Measurements from ENCODE around the gene TMEM132C. TPM values are rescaled to one million over a fixed set of nuclear protein-coding genes. Genes with fewer than 3 reads are reported as not detected.

The TMEM132C gene
- total RNA-seq, 2 experiments from 2014 or later: not detected

- Mint-ChIP-seq H3K9me3 (peaks cover 2% of the 10 kb centered on the region), H3K27ac (no peak overlapping the region), H3K4me3 (no peak overlapping the region), H3K36me3 (ENCODE audit: low read depth) (no peaks in the 10 kb centered on the region), H3K4me1 (ENCODE audit: low read depth) (no peaks in the 10 kb centered on the region), H3K27me3 (ENCODE audit: low read depth) (no peaks in the 10 kb centered on the region)
- no peak for DNase-seq
- intact Hi-C loops (cut with micrococcal nuclease): no loop called here
- CTCF ChIA-PET: no interaction called here
Observed at GRCh38 chr12:128711486-128711885, 444.5 kb downstream of the TMEM132C start.

GRCh38 chr12:128712622-128713021 lies 445.7 kb downstream of the TMEM132C start:
- peaks cover 7% of the 10 kb centered on the region for H3K9me3 Mint-ChIP-seq
- intact Hi-C loops (cut with micrococcal nuclease): no loop called here
- no peaks in the 10 kb centered on the region for H3K36me3 Mint-ChIP-seq (ENCODE audit: low read depth)
- H3K27ac Mint-ChIP-seq: no peak overlapping the region
- no peak overlapping the region for H3K4me3 Mint-ChIP-seq
- H3K4me1 Mint-ChIP-seq (ENCODE audit: low read depth): no peaks in the 10 kb centered on the region
- no peaks in the 10 kb centered on the region for H3K27me3 Mint-ChIP-seq (ENCODE audit: low read depth)
- no peak for DNase-seq
- CTCF ChIA-PET: no interaction called here

GRCh38 chr12:128715485-128715884 lies 448.5 kb downstream of the TMEM132C start:
- no peaks in the 10 kb centered on the region for H3K27me3 Mint-ChIP-seq (ENCODE audit: low read depth)
- no peaks in the 10 kb centered on the region for H3K4me1 Mint-ChIP-seq (ENCODE audit: low read depth)
- intact Hi-C loops (cut with micrococcal nuclease): no loop called here
- H3K9me3 Mint-ChIP-seq: peaks cover 15% of the 10 kb centered on the region
- CTCF ChIA-PET: no interaction called here
- DNase-seq: no peak
- H3K4me3 Mint-ChIP-seq: no peak overlapping the region
- no peak overlapping the region for H3K27ac Mint-ChIP-seq
- H3K36me3 Mint-ChIP-seq (ENCODE audit: low read depth): no peaks in the 10 kb centered on the region

- no peak for DNase-seq
- H3K9me3 Mint-ChIP-seq: no peaks in the 10 kb centered on the region
- no peaks in the 10 kb centered on the region for H3K4me1 Mint-ChIP-seq (ENCODE audit: low read depth)
- CTCF ChIA-PET: interaction anchor here (0.6 kb wide), 1 partner anchor 81 kb away, joined by 7 read pairs; no protein-coding TSS in a partner anchor
- no peak overlapping the region for H3K27ac Mint-ChIP-seq
- no peaks in the 10 kb centered on the region for H3K36me3 Mint-ChIP-seq (ENCODE audit: low read depth)
- H3K4me3 Mint-ChIP-seq: no peak overlapping the region
- intact Hi-C loops (cut with micrococcal nuclease): no loop called here
- H3K27me3 Mint-ChIP-seq (ENCODE audit: low read depth): peaks cover 10% of the 10 kb centered on the region
Observed at GRCh38 chr12:128724468-128725046, 457.6 kb downstream of the TMEM132C start.

GRCh38 chr12:128726886-128727285 lies 459.9 kb downstream of the TMEM132C start:
- Mint-ChIP-seq H3K27me3 (ENCODE audit: low read depth) (peaks cover 14% of the 10 kb centered on the region), H3K9me3 (no peaks in the 10 kb centered on the region), H3K4me3 (no peak overlapping the region), H3K36me3 (ENCODE audit: low read depth) (no peaks in the 10 kb centered on the region), H3K27ac (no peak overlapping the region), H3K4me1 (ENCODE audit: low read depth) (no peaks in the 10 kb centered on the region)
- CTCF ChIA-PET: no interaction called here
- no peak for DNase-seq
- intact Hi-C loops (cut with micrococcal nuclease): no loop called here

GRCh38 chr12:128727461-128727860 lies 460.5 kb downstream of the TMEM132C start:
- CTCF ChIA-PET: no interaction called here
- H3K4me1 Mint-ChIP-seq (ENCODE audit: low read depth): no peaks in the 10 kb centered on the region
- H3K36me3 Mint-ChIP-seq (ENCODE audit: low read depth): no peaks in the 10 kb centered on the region
- no peaks in the 10 kb centered on the region for H3K9me3 Mint-ChIP-seq
- H3K27me3 Mint-ChIP-seq (ENCODE audit: low read depth): peaks cover 14% of the 10 kb centered on the region
- H3K27ac Mint-ChIP-seq: no peak overlapping the region
- intact Hi-C loops (cut with micrococcal nuclease): no loop called here
- no peak overlapping the region for H3K4me3 Mint-ChIP-seq
- no peak for DNase-seq

GRCh38 chr12:128727999-128728398 lies 461.0 kb downstream of the TMEM132C start:
- H3K27me3 Mint-ChIP-seq (ENCODE audit: low read depth): peaks cover 14% of the 10 kb centered on the region
- no peaks in the 10 kb centered on the region for H3K36me3 Mint-ChIP-seq (ENCODE audit: low read depth)
- H3K9me3 Mint-ChIP-seq: no peaks in the 10 kb centered on the region

GRCh38 chr12:128729628-128730121 lies 462.7 kb downstream of the TMEM132C start:
- H3K36me3 Mint-ChIP-seq (ENCODE audit: low read depth): no peaks in the 10 kb centered on the region
- H3K27ac Mint-ChIP-seq: no peak overlapping the region
- H3K4me3 Mint-ChIP-seq: no peak overlapping the region
- intact Hi-C loops (cut with micrococcal nuclease): no loop called here
- peaks cover 14% of the 10 kb centered on the region for H3K27me3 Mint-ChIP-seq (ENCODE audit: low read depth)
- no peaks in the 10 kb centered on the region for H3K9me3 Mint-ChIP-seq
- no peaks in the 10 kb centered on the region for H3K4me1 Mint-ChIP-seq (ENCODE audit: low read depth)
- DNase-seq: no peak
- CTCF ChIA-PET: no interaction called here

More at GRCh38 chr12:128727999-128728398, 461.0 kb downstream of the TMEM132C start:
- Mint-ChIP-seq H3K27ac (no peak overlapping the region), H3K4me3 (no peak overlapping the region), H3K4me1 (ENCODE audit: low read depth) (no peaks in the 10 kb centered on the region)
- CTCF ChIA-PET: no interaction called here
- no peak for DNase-seq
- intact Hi-C loops (cut with micrococcal nuclease): no loop called here

GRCh38 chr12:128734371-128734770 lies 467.4 kb downstream of the TMEM132C start:
- Mint-ChIP-seq H3K4me1 (ENCODE audit: low read depth) (no peaks in the 10 kb centered on the region), H3K36me3 (ENCODE audit: low read depth) (no peaks in the 10 kb centered on the region), H3K27ac (no peak overlapping the region), H3K4me3 (no peak overlapping the region), H3K27me3 (ENCODE audit: low read depth) (peaks cover 9% of the 10 kb centered on the region), H3K9me3 (peaks cover 5% of the 10 kb centered on the region)
- CTCF ChIA-PET: no interaction called here
- intact Hi-C loops (cut with micrococcal nuclease): no loop called here
- no peak for DNase-seq

- Mint-ChIP-seq H3K4me3 (no peak overlapping the region), H3K4me1 (ENCODE audit: low read depth) (no peaks in the 10 kb centered on the region), H3K27ac (no peak overlapping the region), H3K27me3 (ENCODE audit: low read depth) (peaks cover 5% of the 10 kb centered on the region), H3K36me3 (ENCODE audit: low read depth) (no peaks in the 10 kb centered on the region), H3K9me3 (peaks cover 8% of the 10 kb centered on the region)
- DNase-seq: no peak
- CTCF ChIA-PET: no interaction called here
- intact Hi-C loops (cut with micrococcal nuclease): no loop called here
Observed at GRCh38 chr12:128737292-128737966, 470.5 kb downstream of the TMEM132C start.

- H3K36me3 Mint-ChIP-seq (ENCODE audit: low read depth): no peaks in the 10 kb centered on the region
- CTCF ChIA-PET: no interaction called here
- no peaks in the 10 kb centered on the region for H3K4me1 Mint-ChIP-seq (ENCODE audit: low read depth)
- H3K4me3 Mint-ChIP-seq: no peak overlapping the region
- peaks cover 11% of the 10 kb centered on the region for H3K27me3 Mint-ChIP-seq (ENCODE audit: low read depth)
- DNase-seq: no peak
- H3K9me3 Mint-ChIP-seq: peaks cover 7% of the 10 kb centered on the region
- H3K27ac Mint-ChIP-seq: no peak overlapping the region
- intact Hi-C loops (cut with micrococcal nuclease): no loop called here
Observed at GRCh38 chr12:128743916-128744315, 476.9 kb downstream of the TMEM132C start.

GRCh38 chr12:128745772-128746689 lies 479.1 kb downstream of the TMEM132C start:
- Mint-ChIP-seq H3K4me1 (ENCODE audit: low read depth) (no peaks in the 10 kb centered on the region), H3K9me3 (no peaks in the 10 kb centered on the region), H3K36me3 (ENCODE audit: low read depth) (no peaks in the 10 kb centered on the region), H3K27ac (no peak overlapping the region), H3K4me3 (no peak overlapping the region), H3K27me3 (ENCODE audit: low read depth) (peaks cover 8% of the 10 kb centered on the region)
- no peak for DNase-seq
- intact Hi-C loops (cut with micrococcal nuclease): no loop called here
- CTCF ChIA-PET: no interaction called here
